HG02571 (cell line): ENCODE data around the gene ADGRL2.

ENCODE experiments used
- ATAC-seq: cut with Tn5 transposase; IDR thresholded peaks from one replicate; pipeline ENCODE4 v1.9.1; 2021; ENCODE audit warnings: mild to moderate bottlenecking, moderate library complexity; ENCODE audit not compliant: unreplicated experiment

Gene ADGRL2

GRCh38 chr1:81805537-81806431, 5.0 kb downstream of the ADGRL2 start:
- ATAC-seq, result no peak

DNA sequence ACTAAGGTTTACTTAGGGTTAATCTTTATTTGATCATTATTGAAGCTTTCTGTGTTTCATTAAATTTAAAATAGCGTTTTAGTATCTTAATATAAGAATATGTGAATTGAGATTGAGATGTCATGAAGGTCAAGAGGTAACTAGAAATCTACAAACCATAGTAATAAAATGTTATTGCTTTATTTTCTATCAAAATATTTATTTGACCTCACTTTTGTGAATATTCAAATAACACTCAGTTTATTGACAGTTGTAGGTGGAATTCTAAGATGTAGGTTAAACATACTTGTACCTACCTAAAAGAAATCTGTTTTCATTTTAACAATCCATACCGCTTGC, 5.7 kb downstream of the ADGRL2 start:
- ATAC-seq, result no peak

GRCh38 chr1:81808760-81809159, 8.0 kb downstream of the ADGRL2 start:
- ATAC-seq, result no peak

DNA sequence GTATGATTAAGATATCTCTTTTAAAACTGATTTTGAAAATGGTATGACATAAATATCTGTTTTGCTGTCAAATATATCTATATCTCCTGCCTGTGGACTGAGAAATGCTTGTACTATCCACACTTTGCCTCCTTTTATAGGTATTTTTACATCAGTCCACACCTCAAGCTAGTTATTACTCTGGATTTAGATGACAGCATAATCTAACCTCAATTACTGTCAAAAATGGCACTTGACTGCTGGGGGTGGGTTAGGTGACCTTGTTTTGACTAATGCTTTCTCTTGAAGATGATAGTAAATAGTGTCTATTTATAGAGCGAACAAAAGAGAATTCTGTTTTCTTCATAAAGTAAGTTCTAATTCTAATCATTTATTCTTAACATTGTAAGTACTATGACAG, 9.1 kb downstream of the ADGRL2 start:
- ATAC-seq, result no peak

DNA sequence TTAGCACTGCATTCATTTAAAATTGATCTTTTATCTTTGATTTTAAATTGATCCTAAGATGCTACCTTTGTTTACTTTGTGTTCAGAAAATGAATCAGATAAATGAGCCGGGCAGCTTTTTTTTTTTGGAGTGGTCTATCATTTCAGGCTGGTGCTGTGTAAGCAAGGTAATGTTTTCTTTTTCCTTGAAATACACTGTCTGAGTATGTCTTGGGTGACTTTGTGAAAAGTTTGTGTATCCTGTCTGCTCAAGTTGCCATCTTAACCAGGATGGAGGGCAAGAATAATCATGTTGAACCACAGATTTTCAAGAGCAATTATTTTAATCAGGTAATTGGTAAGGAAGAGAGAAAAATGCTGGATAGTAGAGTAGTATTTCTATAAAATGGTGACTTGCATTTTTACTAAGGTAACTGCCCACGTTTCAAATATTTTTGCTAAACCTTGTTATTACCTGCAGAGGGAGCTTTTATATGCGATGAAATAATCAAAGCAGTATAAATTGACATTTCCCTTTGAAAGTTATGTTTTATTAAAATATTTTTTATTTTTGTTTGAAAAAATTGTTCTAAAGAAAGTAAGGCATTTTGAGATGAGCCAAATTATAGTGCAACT, 11.1 kb downstream of the ADGRL2 start:
- ATAC-seq, result no peak

DNA sequence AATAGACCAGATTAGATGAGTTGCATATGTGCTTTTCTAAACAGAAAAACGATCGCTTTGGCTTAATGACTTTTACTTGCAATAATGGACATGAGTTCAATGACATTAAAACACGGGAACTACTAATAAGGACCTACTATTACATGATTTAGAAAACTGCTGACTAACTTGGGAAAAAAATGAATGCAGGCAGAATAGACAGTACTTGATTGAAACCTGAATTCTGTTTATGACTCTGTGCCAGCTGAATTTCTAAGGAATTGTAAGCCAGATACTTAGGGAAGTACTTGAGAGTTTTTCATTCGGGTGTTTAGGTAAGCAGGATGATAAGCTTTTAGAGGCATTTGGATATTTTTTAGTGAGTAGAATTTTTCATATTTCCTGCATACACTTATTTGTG, 12.0 kb downstream of the ADGRL2 start:
- ATAC-seq, result no peak

- ATAC-seq, result no peak
Observed at GRCh38 chr1:81813691-81814090, 13.0 kb downstream of the ADGRL2 start.

DNA sequence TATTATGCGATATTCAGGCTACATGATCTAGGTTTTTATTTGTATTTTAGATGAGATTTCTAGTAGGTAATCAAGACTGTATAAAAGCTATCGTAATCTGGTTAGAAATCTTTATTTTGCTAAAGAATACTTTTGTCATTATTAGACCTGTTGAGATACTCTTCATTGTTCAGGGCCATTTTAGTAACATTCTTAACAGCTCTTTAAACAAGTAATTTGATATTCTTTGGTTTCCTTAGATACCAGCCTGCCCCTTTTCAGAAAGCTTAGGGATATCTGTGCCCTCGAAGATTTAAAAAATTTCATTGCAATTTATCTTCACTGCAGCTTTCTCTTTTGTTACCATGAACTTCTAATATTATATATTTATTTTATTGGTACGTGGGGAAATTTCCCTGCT, 18.9 kb downstream of the ADGRL2 start:
- no peak for ATAC-seq

DNA sequence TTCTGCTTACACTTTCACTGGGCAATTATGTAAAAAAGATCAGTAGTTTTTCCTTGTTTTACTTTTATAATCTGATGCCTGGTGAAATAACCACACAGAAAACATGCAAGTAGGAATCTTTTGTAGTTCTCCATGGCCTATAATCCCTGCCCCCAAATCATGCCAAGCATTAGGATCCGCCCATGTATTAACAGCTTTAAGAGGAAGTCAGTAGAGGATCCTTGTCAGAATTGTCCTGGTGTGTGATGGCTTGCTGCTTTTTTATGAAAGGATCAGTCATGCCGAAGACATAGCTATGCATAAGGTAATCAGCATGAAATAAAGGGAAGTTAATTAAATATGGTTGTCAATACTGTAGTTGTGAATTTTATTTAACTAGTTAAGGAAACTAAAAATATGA, 20.0 kb downstream of the ADGRL2 start:
- no peak for ATAC-seq

DNA sequence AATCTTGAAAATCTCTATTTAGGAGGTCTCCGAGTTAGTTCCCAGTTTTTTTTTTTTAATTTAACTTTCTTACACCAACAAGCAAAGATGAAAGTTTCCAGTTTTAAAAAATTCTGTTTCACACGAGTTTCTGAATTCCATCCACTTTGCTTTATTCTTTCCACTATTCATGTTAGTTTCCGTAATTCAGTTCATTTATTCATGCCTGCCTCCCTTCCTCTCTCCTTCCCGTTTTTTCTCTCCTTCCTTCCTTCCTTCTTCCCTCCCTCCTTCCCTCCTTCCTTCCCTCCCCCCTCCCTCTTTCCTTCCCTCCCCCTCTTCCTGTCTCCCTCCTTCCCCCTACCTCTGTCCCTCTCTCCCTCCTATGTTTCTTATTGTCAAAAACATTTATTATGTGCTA, 22.3 kb downstream of the ADGRL2 start:
- ATAC-seq, result no peak

- no peak for ATAC-seq
Observed at GRCh38 chr1:81824759-81825158, 24.0 kb downstream of the ADGRL2 start.

GRCh38 chr1:81827942-81828341, 27.2 kb downstream of the ADGRL2 start:
- no peak for ATAC-seq

DNA sequence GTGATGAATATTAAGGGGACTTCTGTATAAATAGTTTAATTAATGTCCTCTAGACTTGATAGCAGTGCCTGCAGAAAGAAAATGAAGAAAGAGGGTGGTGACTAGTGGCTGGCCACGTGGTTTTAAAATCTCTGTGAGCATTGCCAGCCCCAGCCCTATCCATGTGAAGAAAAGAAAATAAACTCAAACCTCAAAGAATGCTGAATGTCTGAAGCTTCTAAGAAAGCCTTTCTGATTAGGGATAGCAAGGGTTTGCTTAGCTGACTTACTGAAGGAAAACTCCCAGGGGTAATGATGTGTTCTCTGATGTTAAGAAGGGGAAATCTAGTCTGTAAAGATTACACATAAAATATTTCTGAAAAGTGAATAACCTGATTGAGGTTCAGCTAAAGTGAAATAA, 31.8 kb downstream of the ADGRL2 start:
- ATAC-seq, result no peak

GRCh38 chr1:81833722-81834121, 33.0 kb downstream of the ADGRL2 start:
- ATAC-seq, result no peak

DNA sequence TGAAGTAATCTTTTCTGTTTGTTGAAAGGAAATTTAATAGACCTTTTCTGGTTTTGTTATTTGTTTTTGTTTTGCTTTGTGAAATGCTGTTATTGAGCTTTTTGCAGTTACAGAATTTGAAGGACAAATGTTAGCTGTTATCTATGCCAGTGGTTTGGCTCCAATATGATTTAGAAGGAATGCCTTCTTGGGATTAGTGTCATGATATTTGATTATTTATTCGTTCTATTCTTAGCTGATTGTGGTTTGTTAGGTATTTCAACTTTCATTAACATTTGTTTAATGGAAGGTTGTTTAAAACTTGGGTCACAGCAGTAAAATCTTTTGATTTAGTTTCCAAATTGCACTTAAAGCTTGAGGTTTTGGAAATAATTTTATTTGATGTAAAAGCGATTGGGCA, 33.5 kb downstream of the ADGRL2 start:
- ATAC-seq, result no peak

- no peak for ATAC-seq
Observed at GRCh38 chr1:81834921-81835698, 34.4 kb downstream of the ADGRL2 start.

- ATAC-seq, result no peak
Observed at GRCh38 chr1:81836007-81836626, 35.4 kb downstream of the ADGRL2 start.

DNA sequence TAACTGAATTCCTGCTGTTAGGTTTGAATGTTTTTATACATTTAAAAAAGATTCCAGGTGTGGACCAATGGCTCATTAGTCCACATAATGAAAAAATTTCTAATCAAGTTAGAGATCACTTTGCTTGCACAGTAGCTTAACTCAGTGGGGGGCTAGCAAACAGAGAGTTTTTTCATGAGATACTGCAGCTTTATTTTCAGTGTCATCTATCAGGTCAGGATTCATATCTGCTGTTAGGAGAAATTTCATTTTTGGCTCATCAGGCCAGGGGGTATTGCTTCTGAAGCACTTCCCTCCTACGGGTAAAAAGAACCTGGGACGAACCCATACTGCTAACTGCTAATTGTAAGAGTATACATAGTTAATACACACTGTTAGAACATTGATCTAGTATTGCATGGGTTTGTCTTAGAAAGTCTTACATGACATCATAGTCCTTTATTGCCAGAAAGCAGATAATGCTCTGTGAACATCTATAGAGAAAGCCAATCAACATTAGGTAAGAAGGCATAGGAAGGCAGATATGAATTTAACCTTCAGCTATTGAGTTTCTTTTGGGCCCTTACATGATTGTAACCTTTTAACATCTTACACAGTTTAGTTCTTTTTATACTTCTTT, 38.0 kb downstream of the ADGRL2 start:
- no peak for ATAC-seq

DNA sequence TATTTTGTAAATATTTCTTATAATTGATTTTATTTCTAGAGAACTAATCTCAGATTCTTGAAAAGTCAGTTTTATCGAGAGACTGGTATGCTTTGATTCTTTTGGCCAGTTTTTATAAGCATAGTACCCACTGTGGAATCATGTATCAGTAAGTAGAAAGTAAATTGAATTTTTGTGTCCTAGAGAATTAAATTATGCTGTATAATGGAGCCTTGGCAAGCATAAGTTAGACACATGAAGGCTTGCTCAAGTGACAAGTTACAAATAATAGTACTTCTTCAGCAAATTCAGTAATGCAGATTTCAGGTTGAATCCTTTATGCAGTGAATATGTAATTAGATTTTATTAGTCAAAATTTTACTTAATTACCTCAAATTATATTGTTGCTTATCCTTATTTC, 40.1 kb downstream of the ADGRL2 start:
- no peak for ATAC-seq

DNA sequence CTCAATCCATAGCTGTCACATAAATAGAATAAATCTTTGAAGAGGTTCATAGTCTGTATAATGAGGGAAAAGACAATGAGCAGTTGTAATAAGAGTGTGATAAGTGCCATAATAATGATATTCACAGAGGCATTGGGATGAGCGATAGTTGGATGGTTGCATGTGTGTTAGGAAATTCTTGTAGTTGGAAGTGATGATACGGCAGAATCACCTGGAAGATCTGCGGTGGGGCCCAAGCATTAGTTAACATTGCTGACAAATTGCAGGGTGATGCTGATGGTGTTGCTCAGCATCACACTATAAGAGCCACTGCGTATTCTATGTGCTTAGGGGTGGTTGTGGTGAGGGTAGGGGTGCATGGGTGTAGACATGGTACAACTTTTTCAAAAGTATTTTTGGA, 41.1 kb downstream of the ADGRL2 start:
- ATAC-seq, result no peak

DNA sequence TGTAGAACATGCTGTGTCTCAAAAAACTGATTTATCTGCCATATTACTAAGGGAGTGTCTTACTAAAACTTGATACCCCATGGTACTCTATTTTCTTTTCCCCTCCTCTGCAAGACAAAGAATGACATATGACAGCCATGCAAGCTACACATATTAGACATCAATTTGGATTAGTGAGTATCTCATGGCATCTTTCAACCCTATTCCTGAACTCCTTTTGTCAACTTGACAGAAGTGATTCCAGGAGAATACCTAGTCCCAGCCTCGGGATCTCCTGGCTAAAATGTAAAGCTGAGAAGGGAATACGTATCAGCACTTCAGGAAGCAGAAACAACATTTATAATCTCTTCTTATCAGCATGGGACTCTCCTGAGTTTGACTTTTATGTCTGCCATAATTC, 43.7 kb downstream of the ADGRL2 start:
- no peak for ATAC-seq
